Mesenchymal stem cell (in vitro differentiated cells and primary cell): ENCODE results near the gene DPF3.

Experiments used
- DNase-seq: peaks from one replicate; pipeline ENCODE4 v3.0.0-alpha.2; 2013
- H2AFZ ChIP-seq: one replicate; pipeline ENCODE4 v1.6.1; 2013; ENCODE audit warnings: low read depth, mild to moderate bottlenecking, control low read depth, inconsistent platforms, low read length, moderate library complexity
- H2AK5ac ChIP-seq: 2 replicates; pipeline ENCODE4 v1.6.1; 2013; ENCODE audit warnings: low read length, moderate library complexity, mild to moderate bottlenecking, inconsistent platforms; ENCODE audit not compliant: severe bottlenecking
- H2BK120ac ChIP-seq: one replicate; pipeline ENCODE4 v1.6.1; 2013; ENCODE audit warnings: low read depth, mild to moderate bottlenecking, inconsistent platforms, low read length, moderate library complexity
- H2BK12ac ChIP-seq, 2 experiments: one replicate each; pipeline ENCODE4 v1.6.1; 2013; ENCODE audit warnings: inconsistent platforms in 2 of 2, low read length in 2 of 2, mild to moderate bottlenecking in 2 of 2, moderate library complexity in 2 of 2, control low read depth in 1 of 2
- H2BK15ac ChIP-seq: one replicate; pipeline ENCODE4 v1.6.1; 2013; ENCODE audit warnings: mild to moderate bottlenecking, low read depth, inconsistent platforms; ENCODE audit not compliant: poor library complexity, severe bottlenecking
- H2BK5ac ChIP-seq: 2 replicates; pipeline ENCODE4 v1.6.1; 2013; ENCODE audit warnings: low read depth, mild to moderate bottlenecking, low read length, control low read depth, inconsistent platforms; ENCODE audit not compliant: poor library complexity, severe bottlenecking
- H3K14ac ChIP-seq, 2 experiments: one replicate each; pipeline ENCODE4 v1.6.1; 2013; ENCODE audit warnings: inconsistent platforms in 2 of 2, low read length in 2 of 2, control low read depth in 1 of 2, mild to moderate bottlenecking in 1 of 2, moderate library complexity in 1 of 2
- H3K18ac ChIP-seq, 2 experiments: one replicate each; pipeline ENCODE4 v1.6.1; 2013; ENCODE audit warnings: inconsistent platforms in 2 of 2, low read length in 2 of 2, control low read depth in 1 of 2, low read depth in 1 of 2, mild to moderate bottlenecking in 1 of 2
- H3K23ac ChIP-seq, 2 experiments: one replicate each; pipeline ENCODE4 v1.6.1; 2013; ENCODE audit warnings: inconsistent platforms in 2 of 2, low read length in 2 of 2, mild to moderate bottlenecking in 2 of 2, moderate library complexity in 2 of 2, control low read depth in 1 of 2
- H3K27ac ChIP-seq: 2 replicates; pipeline ENCODE4 v1.5.1; 2013; ENCODE audit warnings: mild to moderate bottlenecking, moderate library complexity, low read length, control low read depth, inconsistent platforms; ENCODE audit not compliant: poor library complexity, severe bottlenecking
- H3K27me3 ChIP-seq, 2 experiments: 2 replicates each; pipeline versions ENCODE4 v1.6.1 to v1.7.0; 2013; ENCODE audit warnings: low read length in 2 of 2, mild to moderate bottlenecking in 2 of 2, moderate library complexity in 2 of 2, control low read depth in 1 of 2, inconsistent platforms in 1 of 2; ENCODE audit not compliant: control insufficient read depth in 1 of 2, insufficient read depth in 1 of 2
- H3K36me3 ChIP-seq, 2 experiments: 2 replicates each; pipeline versions ENCODE4 v1.6.1 to v1.7.0; 2013; ENCODE audit warnings: low read length in 2 of 2, control low read depth in 1 of 2, inconsistent platforms in 1 of 2, low read depth in 1 of 2, mild to moderate bottlenecking in 1 of 2; ENCODE audit not compliant: insufficient read depth in 2 of 2, control insufficient read depth in 1 of 2
- H3K4ac ChIP-seq, 2 experiments: one replicate each; pipeline ENCODE4 v1.6.1; 2013; ENCODE audit warnings: inconsistent platforms in 2 of 2, low read length in 2 of 2, mild to moderate bottlenecking in 2 of 2, moderate library complexity in 2 of 2, control low read depth in 1 of 2, low read depth in 1 of 2
- H3K4me1 ChIP-seq: 2 replicates; pipeline ENCODE4 v1.6.1; 2013; ENCODE audit warnings: low read depth, low read length, control low read depth; ENCODE audit not compliant: control insufficient read depth, insufficient read depth
- H3K4me2 ChIP-seq: 2 replicates; pipeline ENCODE4 v1.6.1; 2013; ENCODE audit warnings: low read length, mild to moderate bottlenecking, inconsistent platforms; ENCODE audit not compliant: poor library complexity, severe bottlenecking
- H3K4me3 ChIP-seq, 2 experiments: 2 replicates each; pipeline versions ENCODE4 v1.5.1 to v1.7.0; 2013; ENCODE audit warnings: low read length in 2 of 2, mild to moderate bottlenecking in 2 of 2, control low read depth in 1 of 2, low read depth in 1 of 2; ENCODE audit not compliant: insufficient read depth in 1 of 2
- H3K79me1 ChIP-seq: replicated peaks from 2 replicates; pipeline ENCODE4 v1.6.1; 2013; ENCODE audit warnings: mild to moderate bottlenecking, control low read depth, low read length, inconsistent platforms; ENCODE audit not compliant: poor library complexity, severe bottlenecking
- H3K9ac ChIP-seq: 2 replicates; pipeline ENCODE4 v1.7.0; 2013; ENCODE audit warnings: mild to moderate bottlenecking, low read length, moderate library complexity
- H3K9me3 ChIP-seq: 2 replicates; pipeline ENCODE4 v1.7.0; 2013; ENCODE audit warnings: mild to moderate bottlenecking, low read length; ENCODE audit not compliant: control insufficient read depth
- H4K8ac ChIP-seq: one replicate; pipeline ENCODE4 v1.6.1; 2013; ENCODE audit warnings: inconsistent platforms, mild to moderate bottlenecking, low read length, moderate library complexity
- H4K91ac ChIP-seq: one replicate; pipeline ENCODE4 v1.6.1; 2013; ENCODE audit warnings: mild to moderate bottlenecking, low read length, inconsistent platforms
- WGBS: methylation state at CpG from one replicate; pipeline ENCODE4 v1.1.7; 2013; ENCODE audit warnings: mixed read lengths; 5-methylcytosine and 5-hydroxymethylcytosine counted together

The DPF3 gene

GRCh38 chr14:72909163-72909562, 15.3 kb upstream of the DPF3 start:
- Histone ChIP-seq H3K4me2 (no peak overlapping the region), H3K4ac (no peak overlapping the region), H3K27me3 (no peaks in the 10 kb centered on the region), H3K14ac (no peak overlapping the region), H2BK15ac (no peak overlapping the region), H3K27ac (no peak overlapping the region), H3K79me1 (no peaks in the 10 kb centered on the region), H3K23ac (no peak overlapping the region), H3K4me1 (peaks cover 11% of the 10 kb centered on the region), H3K9me3 (no peaks in the 10 kb centered on the region), H4K91ac (no peak overlapping the region), H3K18ac (no peak overlapping the region), H2AK5ac (no peak overlapping the region), H3K36me3 (no peaks in the 10 kb centered on the region), H2BK12ac (no peak overlapping the region), H2BK120ac (no peak overlapping the region), H3K9ac (no peak overlapping the region), H4K8ac (no peak overlapping the region), H3K4me3 (no peak overlapping the region), H2BK5ac (no peak overlapping the region), H2AFZ (no peak overlapping the region)
- WGBS: 87% methylated on average over 5 of the region's 5 CpGs
- no peak for DNase-seq

GRCh38 chr14:72907886-72908285, 14.0 kb upstream of the DPF3 start:
- no peak overlapping the region for H3K4me3 ChIP-seq
- 29% methylated on average over 3 of the region's 5 CpGs for WGBS
- no peak overlapping the region for H2BK5ac ChIP-seq
- no peak overlapping the region for H3K23ac ChIP-seq
- peaks cover 5% of the 10 kb centered on the region for H3K9me3 ChIP-seq
- H3K4ac ChIP-seq: no peak overlapping the region
- no peak overlapping the region for H2AK5ac ChIP-seq
- H3K79me1 ChIP-seq: no peaks in the 10 kb centered on the region
- H2AFZ ChIP-seq: no peak overlapping the region
- no peak overlapping the region for H3K9ac ChIP-seq
- H3K14ac ChIP-seq: no peak overlapping the region
- H4K8ac ChIP-seq: no peak overlapping the region
- H3K27ac ChIP-seq: peak overlapping the region; percentile 53
- H3K18ac ChIP-seq: no peak overlapping the region
- no peaks in the 10 kb centered on the region for H3K27me3 ChIP-seq
- H2BK15ac ChIP-seq: no peak overlapping the region
- peak; percentile 67 for DNase-seq
- peak overlapping the region; percentile 46 for H3K4me2 ChIP-seq
- H3K36me3 ChIP-seq: no peaks in the 10 kb centered on the region
- H2BK120ac ChIP-seq: no peak overlapping the region
- peaks cover 11% of the 10 kb centered on the region for H3K4me1 ChIP-seq
- H2BK12ac ChIP-seq: no peak overlapping the region
- H4K91ac ChIP-seq: no peak overlapping the region

GRCh38 chr14:72906879-72907278, 13.0 kb upstream of the DPF3 start:
- Histone ChIP-seq H3K4me1 (peaks cover 11% of the 10 kb centered on the region), H2BK15ac (no peak overlapping the region), H3K4me3 (no peak overlapping the region), H2BK120ac (no peak overlapping the region), H3K18ac (no peak overlapping the region), H2BK5ac (peak overlapping the region; percentile 54), H3K23ac (no peak overlapping the region), H2BK12ac (no peak overlapping the region), H2AK5ac (peak overlapping the region; percentile 27), H3K27me3 (no peaks in the 10 kb centered on the region), H3K14ac (no peak overlapping the region), H3K4ac (no peak overlapping the region), H2AFZ (no peak overlapping the region), H4K8ac (no peak overlapping the region), H3K9me3 (peaks cover 7% of the 10 kb centered on the region), H3K27ac (peak overlapping the region; percentile 86), H4K91ac (no peak overlapping the region), H3K4me2 (peak overlapping the region; percentile 35), H3K79me1 (no peaks in the 10 kb centered on the region), H3K36me3 (no peaks in the 10 kb centered on the region), H3K9ac (no peak overlapping the region)
- WGBS: no CpG with 5 or more reads among the region's 1 CpG
- no peak for DNase-seq

GRCh38 chr14:72906316-72906715, 12.4 kb upstream of the DPF3 start:
- Histone ChIP-seq H3K36me3 (no peaks in the 10 kb centered on the region), H3K23ac (no peak overlapping the region), H3K4me3 (no peak overlapping the region), H2BK120ac (no peak overlapping the region), H3K79me1 (peaks cover 3% of the 10 kb centered on the region), H3K27ac (peak overlapping the region; percentile 86), H3K27me3 (no peaks in the 10 kb centered on the region), H3K14ac (no peak overlapping the region), H2BK15ac (no peak overlapping the region), H4K8ac (no peak overlapping the region), H3K9me3 (peaks cover 7% of the 10 kb centered on the region), H2BK12ac (no peak overlapping the region), H2AK5ac (no peak overlapping the region), H3K9ac (no peak overlapping the region), H2AFZ (no peak overlapping the region), H3K18ac (no peak overlapping the region), H2BK5ac (peak overlapping the region; percentile 35), H3K4ac (no peak overlapping the region), H3K4me2 (peak overlapping the region; percentile 35), H3K4me1 (peaks cover 11% of the 10 kb centered on the region), H4K91ac (no peak overlapping the region)
- 31% methylated on average over 3 of the region's 3 CpGs for WGBS
- DNase-seq: peak; percentile 38
